Measurements from ENCODE around the gene RASGRP3.

DNA sequence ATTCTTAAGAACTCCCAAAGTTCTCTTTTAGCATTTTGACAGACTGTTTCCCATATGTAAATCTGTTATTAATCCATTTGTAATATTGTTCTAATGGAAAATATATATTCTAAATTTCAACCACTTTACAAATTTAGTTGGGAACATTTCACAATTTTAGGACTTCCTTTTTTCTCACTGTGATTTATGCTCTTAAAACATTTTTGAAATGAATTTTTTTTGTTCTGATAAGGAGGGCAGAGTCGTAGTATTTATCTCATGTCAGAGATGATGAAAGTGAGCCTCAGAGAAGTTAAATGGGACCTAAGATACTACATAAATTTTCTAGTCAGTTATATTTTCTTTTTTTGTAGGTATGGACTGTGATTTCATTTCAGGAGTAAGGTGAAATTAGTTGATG is 26.6 kb downstream of the RASGRP3 start:
- TF ChIP-seq, protein P1, sequence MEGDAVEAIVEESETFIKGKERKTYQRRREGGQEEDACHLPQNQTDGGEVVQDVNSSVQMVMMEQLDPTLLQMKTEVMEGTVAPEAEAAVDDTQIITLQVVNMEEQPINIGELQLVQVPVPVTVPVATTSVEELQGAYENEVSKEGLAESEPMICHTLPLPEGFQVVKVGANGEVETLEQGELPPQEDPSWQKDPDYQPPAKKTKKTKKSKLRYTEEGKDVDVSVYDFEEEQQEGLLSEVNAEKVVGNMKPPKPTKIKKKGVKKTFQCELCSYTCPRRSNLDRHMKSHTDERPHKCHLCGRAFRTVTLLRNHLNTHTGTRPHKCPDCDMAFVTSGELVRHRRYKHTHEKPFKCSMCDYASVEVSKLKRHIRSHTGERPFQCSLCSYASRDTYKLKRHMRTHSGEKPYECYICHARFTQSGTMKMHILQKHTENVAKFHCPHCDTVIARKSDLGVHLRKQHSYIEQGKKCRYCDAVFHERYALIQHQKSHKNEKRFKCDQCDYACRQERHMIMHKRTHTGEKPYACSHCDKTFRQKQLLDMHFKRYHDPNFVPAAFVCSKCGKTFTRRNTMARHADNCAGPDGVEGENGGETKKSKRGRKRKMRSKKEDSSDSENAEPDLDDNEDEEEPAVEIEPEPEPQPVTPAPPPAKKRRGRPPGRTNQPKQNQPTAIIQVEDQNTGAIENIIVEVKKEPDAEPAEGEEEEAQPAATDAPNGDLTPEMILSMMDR (IDR thresholded peaks at IDR 0.05 in 2 of 3, conservative IDR thresholded peaks at IDR 0.05 in 1 of 3; ENCODE audit: borderline replicate concordance in 1 of 3, insufficient read depth in 1 of 3, low read depth in 2 of 3, low read length in 2 of 3): no peak
- TF ChIP-seq ZFX (IDR thresholded peaks at IDR 0.05) (no peak), POLR2A (IDR thresholded peaks at IDR 0.05; ENCODE audit: borderline replicate concordance, extremely low read depth, insufficient read depth, insufficient read length) (no peak), EZH2 (IDR thresholded peaks at IDR 0.05) (no peak), EZH2phosphoT487 (IDR thresholded peaks at IDR 0.05; ENCODE audit: borderline replicate concordance) (no peak), POLR2AphosphoS5 (IDR thresholded peaks at IDR 0.05; ENCODE audit: low read depth, low read length) (no peak), YY1 (IDR thresholded peaks at IDR 0.05; ENCODE audit: extremely low read depth, insufficient replicate concordance, low read depth, low read length) (no peak), CEBPB (IDR thresholded peaks at IDR 0.05; ENCODE audit: low read depth) (no peak), ZNF274 (IDR thresholded peaks at IDR 0.05; ENCODE audit: low read depth, low read length) (no peak)
- TF ChIP-seq, protein P2, sequence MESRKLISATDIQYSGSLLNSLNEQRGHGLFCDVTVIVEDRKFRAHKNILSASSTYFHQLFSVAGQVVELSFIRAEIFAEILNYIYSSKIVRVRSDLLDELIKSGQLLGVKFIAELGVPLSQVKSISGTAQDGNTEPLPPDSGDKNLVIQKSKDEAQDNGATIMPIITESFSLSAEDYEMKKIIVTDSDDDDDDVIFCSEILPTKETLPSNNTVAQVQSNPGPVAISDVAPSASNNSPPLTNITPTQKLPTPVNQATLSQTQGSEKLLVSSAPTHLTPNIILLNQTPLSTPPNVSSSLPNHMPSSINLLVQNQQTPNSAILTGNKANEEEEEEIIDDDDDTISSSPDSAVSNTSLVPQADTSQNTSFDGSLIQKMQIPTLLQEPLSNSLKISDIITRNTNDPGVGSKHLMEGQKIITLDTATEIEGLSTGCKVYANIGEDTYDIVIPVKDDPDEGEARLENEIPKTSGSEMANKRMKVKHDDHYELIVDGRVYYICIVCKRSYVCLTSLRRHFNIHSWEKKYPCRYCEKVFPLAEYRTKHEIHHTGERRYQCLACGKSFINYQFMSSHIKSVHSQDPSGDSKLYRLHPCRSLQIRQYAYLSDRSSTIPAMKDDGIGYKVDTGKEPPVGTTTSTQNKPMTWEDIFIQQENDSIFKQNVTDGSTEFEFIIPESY (IDR thresholded peaks at IDR 0.05; ENCODE audit: extremely low read depth, insufficient replicate concordance, low read length): no peak
- TF ChIP-seq, protein P3, sequence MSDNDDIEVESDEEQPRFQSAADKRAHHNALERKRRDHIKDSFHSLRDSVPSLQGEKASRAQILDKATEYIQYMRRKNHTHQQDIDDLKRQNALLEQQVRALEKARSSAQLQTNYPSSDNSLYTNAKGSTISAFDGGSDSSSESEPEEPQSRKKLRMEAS (IDR thresholded peaks at IDR 0.05): no peak
- TF ChIP-seq, protein P4, sequence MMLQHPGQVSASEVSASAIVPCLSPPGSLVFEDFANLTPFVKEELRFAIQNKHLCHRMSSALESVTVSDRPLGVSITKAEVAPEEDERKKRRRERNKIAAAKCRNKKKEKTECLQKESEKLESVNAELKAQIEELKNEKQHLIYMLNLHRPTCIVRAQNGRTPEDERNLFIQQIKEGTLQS (IDR thresholded peaks at IDR 0.05): no peak
- TF ChIP-seq, protein P5, sequence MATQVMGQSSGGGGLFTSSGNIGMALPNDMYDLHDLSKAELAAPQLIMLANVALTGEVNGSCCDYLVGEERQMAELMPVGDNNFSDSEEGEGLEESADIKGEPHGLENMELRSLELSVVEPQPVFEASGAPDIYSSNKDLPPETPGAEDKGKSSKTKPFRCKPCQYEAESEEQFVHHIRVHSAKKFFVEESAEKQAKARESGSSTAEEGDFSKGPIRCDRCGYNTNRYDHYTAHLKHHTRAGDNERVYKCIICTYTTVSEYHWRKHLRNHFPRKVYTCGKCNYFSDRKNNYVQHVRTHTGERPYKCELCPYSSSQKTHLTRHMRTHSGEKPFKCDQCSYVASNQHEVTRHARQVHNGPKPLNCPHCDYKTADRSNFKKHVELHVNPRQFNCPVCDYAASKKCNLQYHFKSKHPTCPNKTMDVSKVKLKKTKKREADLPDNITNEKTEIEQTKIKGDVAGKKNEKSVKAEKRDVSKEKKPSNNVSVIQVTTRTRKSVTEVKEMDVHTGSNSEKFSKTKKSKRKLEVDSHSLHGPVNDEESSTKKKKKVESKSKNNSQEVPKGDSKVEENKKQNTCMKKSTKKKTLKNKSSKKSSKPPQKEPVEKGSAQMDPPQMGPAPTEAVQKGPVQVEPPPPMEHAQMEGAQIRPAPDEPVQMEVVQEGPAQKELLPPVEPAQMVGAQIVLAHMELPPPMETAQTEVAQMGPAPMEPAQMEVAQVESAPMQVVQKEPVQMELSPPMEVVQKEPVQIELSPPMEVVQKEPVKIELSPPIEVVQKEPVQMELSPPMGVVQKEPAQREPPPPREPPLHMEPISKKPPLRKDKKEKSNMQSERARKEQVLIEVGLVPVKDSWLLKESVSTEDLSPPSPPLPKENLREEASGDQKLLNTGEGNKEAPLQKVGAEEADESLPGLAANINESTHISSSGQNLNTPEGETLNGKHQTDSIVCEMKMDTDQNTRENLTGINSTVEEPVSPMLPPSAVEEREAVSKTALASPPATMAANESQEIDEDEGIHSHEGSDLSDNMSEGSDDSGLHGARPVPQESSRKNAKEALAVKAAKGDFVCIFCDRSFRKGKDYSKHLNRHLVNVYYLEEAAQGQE (IDR thresholded peaks at IDR 0.05; ENCODE audit: low read depth): no peak

Data from HCT116 (cell line).